DOHH2 (cell line): Measurements from ENCODE around the gene KDM6A.
"Not testable (repeated sequence)": the region's sequence is repeated elsewhere in the genome, so short reads cannot be mapped to it uniquely, and the experiment has no call there.

Experiments
- CTCF ChIP-seq: fragments of 200-600 bp; sonication (generic); IDR thresholded peaks from one replicate; pipeline ENCODE4 v1.5.1; 2014; ENCODE audit warnings: antibody characterized with exemption, mild to moderate bottlenecking, low read depth, low read length; ENCODE audit not compliant: poor library complexity, severe bottlenecking
- EZH2phosphoT487 ChIP-seq: fragments of 200-600 bp; sonication (generic); IDR thresholded peaks from 2 replicates; pipeline ENCODE4 v1.6.1; 2017; ENCODE audit warnings: borderline replicate concordance, mild to moderate bottlenecking, antibody characterized with exemption, low read length, moderate library complexity, mixed read lengths

DNA sequence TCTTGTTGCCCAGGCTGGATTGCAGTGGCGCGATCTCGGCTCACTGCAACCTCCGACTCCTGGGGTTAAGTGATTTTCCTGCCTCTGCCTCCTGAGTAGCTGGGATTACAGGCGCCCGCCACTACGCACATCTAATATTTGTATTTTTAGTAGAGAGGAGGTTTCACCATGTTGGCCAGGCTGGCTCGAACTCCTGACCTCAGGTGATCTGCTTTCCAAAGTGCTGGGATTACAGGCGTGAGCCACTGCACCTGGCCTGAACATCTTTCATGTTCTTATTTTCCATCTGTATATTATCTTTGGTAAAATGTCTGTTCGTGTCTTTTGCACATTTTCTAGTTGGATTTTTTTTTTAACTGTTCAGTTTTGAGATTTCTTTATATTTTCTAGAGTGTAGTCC, 17.7 kb downstream of the KDM6A start:
- not testable (repeated sequence) for TF ChIP-seq CTCF, EZH2phosphoT487
